ENCODE data around the gene CALU.

The CALU gene

DNA sequence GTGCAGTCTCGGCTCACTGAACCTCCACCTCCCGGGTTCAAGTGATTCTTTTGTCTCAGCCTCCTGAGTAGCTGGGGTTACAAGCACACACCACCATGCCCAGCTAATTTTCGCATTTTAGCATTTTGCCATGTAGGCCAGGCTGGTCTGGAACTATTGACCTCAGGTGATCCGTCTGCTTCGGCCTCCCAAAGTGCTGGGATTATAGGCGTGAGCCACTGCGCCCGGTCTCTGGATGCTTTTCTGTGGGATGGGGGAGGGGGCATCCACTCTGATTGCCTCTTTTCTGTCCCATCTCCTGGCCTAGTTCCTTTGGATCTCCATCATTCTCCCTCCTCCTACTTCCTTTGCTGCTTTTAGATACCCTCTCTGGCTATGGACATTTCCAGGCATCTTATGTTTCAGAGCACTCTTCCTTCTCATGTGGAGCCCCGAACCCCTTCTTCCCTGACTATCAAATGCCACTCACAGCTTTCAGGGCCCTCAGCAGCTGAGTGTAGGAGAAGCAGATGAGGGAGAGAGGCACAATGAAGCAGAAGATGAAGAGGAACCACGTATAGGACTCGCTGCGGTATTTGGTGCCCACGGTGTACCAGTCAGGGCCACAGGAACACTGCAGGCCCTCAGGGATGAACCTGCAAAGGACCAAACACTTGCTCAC is 35.0 kb downstream of the CALU start:
- Histone ChIP-seq H3K27me3 (ENCODE audit: control insufficient read depth, insufficient read depth, low read length) (no peaks in the 10 kb centered on the region), H3K27ac (ENCODE audit: low read depth, low read length) (no peak overlapping the region), H3K9ac (ENCODE audit: low read length) (no peak overlapping the region), H3K9me3 (ENCODE audit: control insufficient read depth, insufficient read depth, low read depth, low read length) (no peaks in the 10 kb centered on the region; the same call in 1 of the 2 replicates), H3K4me3 (ENCODE audit: low read depth, low read length) (no peak overlapping the region), H3K4me1 (ENCODE audit: control insufficient read depth, insufficient read depth, low read length) (no peaks in the 10 kb centered on the region), H3K36me3 (ENCODE audit: control insufficient read depth, insufficient read depth, low read length) (peaks cover 41% of the 10 kb centered on the region)

DNA sequence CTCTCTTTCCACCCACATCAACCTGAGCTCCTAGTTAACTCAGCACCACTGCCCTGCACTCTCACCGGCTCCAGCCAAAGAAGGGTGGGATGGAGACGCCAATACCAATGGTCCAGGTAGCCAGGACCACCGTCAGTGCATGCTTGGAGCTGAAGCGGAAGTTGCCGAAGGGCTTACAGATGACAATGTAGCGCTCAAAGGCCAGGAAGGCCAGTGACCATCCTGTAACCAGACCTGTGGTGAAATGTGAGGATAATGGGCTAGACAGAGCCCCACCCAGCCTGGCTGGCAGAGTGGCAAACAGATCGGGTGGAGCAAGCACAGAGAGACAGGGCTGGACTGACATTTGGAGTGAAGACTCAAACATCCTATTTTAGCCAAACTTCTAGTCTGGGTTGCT is 35.8 kb downstream of the CALU start:
- no peaks in the 10 kb centered on the region for H3K27me3 ChIP-seq (ENCODE audit: control insufficient read depth, insufficient read depth, low read length)
- H3K27ac ChIP-seq (ENCODE audit: low read depth, low read length) = no peak overlapping the region
- H3K36me3 ChIP-seq (ENCODE audit: control insufficient read depth, insufficient read depth, low read length) = peaks cover 34% of the 10 kb centered on the region
- H3K4me3 ChIP-seq (ENCODE audit: low read depth, low read length) = no peak overlapping the region
- no peak overlapping the region for H3K9ac ChIP-seq (ENCODE audit: low read length)
- no peaks in the 10 kb centered on the region for H3K4me1 ChIP-seq (ENCODE audit: control insufficient read depth, insufficient read depth, low read length)
- no peaks in the 10 kb centered on the region; the same call in 1 of the 2 replicates for H3K9me3 ChIP-seq (ENCODE audit: control insufficient read depth, insufficient read depth, low read depth, low read length)

DNA sequence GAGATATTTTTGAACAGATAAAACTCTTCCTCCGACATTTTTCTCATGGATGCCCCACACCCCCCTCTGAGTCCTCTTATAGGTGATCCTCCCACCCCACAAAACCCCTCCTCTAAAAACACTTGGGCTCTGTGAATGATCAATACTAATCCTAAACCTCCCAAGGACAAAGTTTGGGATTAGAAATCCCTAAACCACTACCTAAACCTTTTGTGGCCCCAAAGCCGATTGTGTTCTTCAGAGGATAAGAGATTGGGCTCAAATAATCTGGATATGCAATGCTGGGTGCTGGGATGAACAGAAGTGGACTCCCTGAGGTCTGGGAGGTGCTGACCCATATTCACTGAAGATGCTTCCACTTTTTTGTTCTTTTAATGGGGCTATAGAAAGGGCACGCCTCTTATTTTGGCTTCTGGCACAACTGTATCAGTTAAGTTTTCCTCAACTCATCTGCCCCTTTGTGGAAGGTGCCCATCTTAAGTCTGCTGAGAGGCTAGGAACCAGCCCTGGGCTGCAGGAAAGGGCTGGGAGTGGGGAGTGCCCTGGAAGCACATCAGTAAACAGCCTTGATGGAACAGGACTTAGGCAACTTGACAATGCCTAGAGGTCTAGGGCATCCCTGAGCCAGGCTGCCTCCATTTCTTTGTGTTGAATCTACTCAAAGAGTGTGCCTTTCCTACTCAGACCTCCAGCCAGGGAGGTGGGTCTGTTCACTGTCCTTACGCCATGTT is 36.8 kb downstream of the CALU start, which contains the start of gene OPN1SW:
Gene OPN1SW (minus strand): TSS at position 51 of the 731 bp plus-strand sequence. CDS start 13 bp downstream, at position 38.
- no peaks in the 10 kb centered on the region for H3K27me3 ChIP-seq (ENCODE audit: control insufficient read depth, insufficient read depth, low read length)
- no peaks in the 10 kb centered on the region; the same call in 1 of the 2 replicates for H3K9me3 ChIP-seq (ENCODE audit: control insufficient read depth, insufficient read depth, low read depth, low read length)
- H3K27ac ChIP-seq (ENCODE audit: low read depth, low read length) = no peak within 1 kb of the TSS
- no peaks in the 10 kb centered on the region for H3K4me1 ChIP-seq (ENCODE audit: control insufficient read depth, insufficient read depth, low read length)
- peaks cover 24% of the 10 kb centered on the region for H3K36me3 ChIP-seq (ENCODE audit: control insufficient read depth, insufficient read depth, low read length)
- H3K9ac ChIP-seq (ENCODE audit: low read length) = no peak within 1 kb of the TSS
- no peak within 1 kb of the TSS for H3K4me3 ChIP-seq (ENCODE audit: low read depth, low read length)

DNA sequence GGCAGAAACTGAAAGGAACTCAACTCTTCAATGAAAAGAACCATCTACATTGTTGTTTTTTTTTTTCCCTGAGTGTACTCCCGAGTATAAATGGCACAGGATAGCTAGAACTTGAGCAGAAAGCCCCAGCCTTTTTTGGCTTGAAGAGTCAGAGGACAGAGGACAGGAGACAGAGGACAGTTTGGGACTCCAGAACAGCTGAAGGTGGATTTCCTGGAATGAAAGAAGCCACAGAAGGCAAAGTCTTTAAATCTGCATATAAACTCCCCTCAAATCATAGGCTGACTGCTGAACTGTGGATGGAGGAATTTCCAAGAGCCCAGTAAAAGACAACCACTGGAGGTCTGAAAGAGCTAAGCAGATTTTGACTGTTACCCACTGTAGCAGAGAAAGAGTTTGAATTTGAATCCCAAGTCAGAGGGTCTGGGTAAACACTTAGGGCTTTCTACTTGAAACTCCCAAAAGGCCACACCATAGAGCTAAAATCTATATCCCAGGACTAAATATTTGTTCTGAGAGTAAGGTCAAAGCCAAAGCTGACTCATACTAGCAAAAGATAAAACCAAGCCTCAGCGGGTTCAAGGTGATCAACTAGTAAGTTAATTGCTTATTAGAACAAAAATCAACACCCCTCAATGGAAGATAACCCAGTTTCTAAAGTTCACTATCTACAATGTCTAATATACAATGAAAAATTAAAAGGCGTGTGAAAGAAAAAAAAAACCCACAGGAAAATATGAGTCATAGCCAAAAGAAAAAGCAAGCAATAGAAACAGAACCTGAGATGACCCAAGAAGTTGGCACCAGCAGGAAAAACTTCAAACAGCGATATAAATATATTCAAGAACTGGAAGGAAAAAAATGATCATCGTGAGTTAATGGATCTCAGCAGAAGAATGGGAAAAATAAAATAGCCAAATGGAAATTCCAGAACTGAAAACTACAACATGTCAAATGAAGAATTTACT is 38.3 kb downstream of the CALU start:
- Histone ChIP-seq H3K36me3 (ENCODE audit: control insufficient read depth, insufficient read depth, low read length) (peaks cover 10% of the 10 kb centered on the region), H3K4me3 (ENCODE audit: low read depth, low read length) (no peak overlapping the region), H3K27ac (ENCODE audit: low read depth, low read length) (no peak overlapping the region), H3K27me3 (ENCODE audit: control insufficient read depth, insufficient read depth, low read length) (no peaks in the 10 kb centered on the region), H3K9ac (ENCODE audit: low read length) (no peak overlapping the region), H3K9me3 (ENCODE audit: control insufficient read depth, insufficient read depth, low read depth, low read length) (no peaks in the 10 kb centered on the region; the same call in 1 of the 2 replicates), H3K4me1 (ENCODE audit: control insufficient read depth, insufficient read depth, low read length) (peaks cover 1% of the 10 kb centered on the region; the same call in 1 of the 2 replicates)

DNA sequence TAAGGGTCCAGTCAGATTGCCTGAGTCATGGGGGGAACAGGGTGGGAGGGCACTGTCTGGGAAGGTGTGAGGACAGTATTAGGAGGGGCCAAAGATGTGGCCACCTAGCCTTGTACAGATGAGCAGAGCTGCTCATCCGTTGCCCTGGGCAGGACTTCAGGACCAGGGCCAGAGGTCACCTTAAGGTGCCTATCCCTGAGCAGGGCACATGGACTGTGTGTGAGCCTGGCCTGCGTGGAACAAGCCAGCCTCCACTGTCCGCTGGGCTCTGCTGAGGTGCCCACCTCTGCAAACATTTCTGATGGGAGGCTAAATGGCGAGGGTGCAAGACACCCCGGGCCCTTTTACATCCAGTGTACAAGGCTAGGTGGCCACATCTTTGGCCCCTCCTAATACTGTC is 39.8 kb downstream of the CALU start:
- Histone ChIP-seq H3K9ac (ENCODE audit: low read length) (no peak overlapping the region), H3K4me1 (ENCODE audit: control insufficient read depth, insufficient read depth, low read length) (peaks cover 6% of the 10 kb centered on the region; the same call in 1 of the 2 replicates), H3K27ac (ENCODE audit: low read depth, low read length) (no peak overlapping the region), H3K4me3 (ENCODE audit: low read depth, low read length) (no peak overlapping the region), H3K9me3 (ENCODE audit: control insufficient read depth, insufficient read depth, low read depth, low read length) (no peaks in the 10 kb centered on the region; the same call in 1 of the 2 replicates), H3K27me3 (ENCODE audit: control insufficient read depth, insufficient read depth, low read length) (no peaks in the 10 kb centered on the region), H3K36me3 (ENCODE audit: control insufficient read depth, insufficient read depth, low read length) (no peaks in the 10 kb centered on the region)

DNA sequence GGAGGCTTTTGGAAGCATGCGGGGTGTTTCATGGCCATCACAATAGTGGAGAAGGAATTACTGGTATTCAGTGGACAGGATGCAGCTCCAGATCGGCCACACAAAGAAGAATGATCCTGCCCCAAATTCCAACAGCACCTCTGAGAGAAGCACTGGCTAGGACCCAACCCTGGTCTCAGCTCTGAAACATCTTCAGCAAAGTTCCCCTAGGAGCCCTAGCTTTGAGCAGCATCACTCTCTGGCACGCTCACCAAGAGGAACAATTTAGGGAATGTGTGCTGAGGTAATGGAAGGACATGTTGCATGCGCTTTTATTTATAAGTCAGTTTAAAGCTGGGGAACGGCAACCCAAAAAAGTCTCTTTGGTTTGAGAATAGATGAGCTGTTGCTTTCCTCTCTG is 42.0 kb downstream of the CALU start:
- Histone ChIP-seq H3K9ac (ENCODE audit: low read length) (no peak overlapping the region), H3K27me3 (ENCODE audit: control insufficient read depth, insufficient read depth, low read length) (no peaks in the 10 kb centered on the region), H3K27ac (ENCODE audit: low read depth, low read length) (no peak overlapping the region), H3K4me1 (ENCODE audit: control insufficient read depth, insufficient read depth, low read length) (peaks cover 6% of the 10 kb centered on the region; the same call in 1 of the 2 replicates), H3K36me3 (ENCODE audit: control insufficient read depth, insufficient read depth, low read length) (no peaks in the 10 kb centered on the region), H3K4me3 (ENCODE audit: low read depth, low read length) (no peak overlapping the region), H3K9me3 (ENCODE audit: control insufficient read depth, insufficient read depth, low read depth, low read length) (no peaks in the 10 kb centered on the region; the same call in 1 of the 2 replicates)

DNA sequence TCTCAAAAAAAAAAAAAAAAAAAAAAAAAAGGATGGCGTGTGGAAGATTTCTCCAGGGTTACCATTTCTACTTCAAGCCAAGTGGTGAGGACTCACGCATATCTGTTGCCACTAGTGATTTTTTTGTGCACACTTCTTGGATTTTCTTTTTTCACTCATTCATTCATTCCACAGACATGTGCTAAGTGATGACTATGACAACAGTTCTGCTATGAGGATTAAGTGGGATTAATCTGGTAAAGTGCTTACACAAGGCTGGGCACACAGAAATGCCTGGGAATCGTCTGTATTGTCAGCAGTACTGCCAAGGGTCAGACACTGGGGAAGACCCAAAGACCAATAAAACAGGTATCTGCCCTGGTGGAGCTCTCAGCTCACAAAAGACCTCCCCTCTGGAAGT is 42.7 kb downstream of the CALU start:
- no peak overlapping the region for H3K27ac ChIP-seq (ENCODE audit: low read depth, low read length)
- no peaks in the 10 kb centered on the region; the same call in 1 of the 2 replicates for H3K9me3 ChIP-seq (ENCODE audit: control insufficient read depth, insufficient read depth, low read depth, low read length)
- no peaks in the 10 kb centered on the region for H3K27me3 ChIP-seq (ENCODE audit: control insufficient read depth, insufficient read depth, low read length)
- 0 out of 2 replicates have a peak overlapping the region, but pooled peaks have one; percentile 60 for H3K4me3 ChIP-seq (ENCODE audit: low read depth, low read length)
- peaks cover 6% of the 10 kb centered on the region; the same call in 1 of the 2 replicates for H3K4me1 ChIP-seq (ENCODE audit: control insufficient read depth, insufficient read depth, low read length)
- H3K36me3 ChIP-seq (ENCODE audit: control insufficient read depth, insufficient read depth, low read length) = no peaks in the 10 kb centered on the region
- H3K9ac ChIP-seq (ENCODE audit: low read length) = no peak overlapping the region

DNA sequence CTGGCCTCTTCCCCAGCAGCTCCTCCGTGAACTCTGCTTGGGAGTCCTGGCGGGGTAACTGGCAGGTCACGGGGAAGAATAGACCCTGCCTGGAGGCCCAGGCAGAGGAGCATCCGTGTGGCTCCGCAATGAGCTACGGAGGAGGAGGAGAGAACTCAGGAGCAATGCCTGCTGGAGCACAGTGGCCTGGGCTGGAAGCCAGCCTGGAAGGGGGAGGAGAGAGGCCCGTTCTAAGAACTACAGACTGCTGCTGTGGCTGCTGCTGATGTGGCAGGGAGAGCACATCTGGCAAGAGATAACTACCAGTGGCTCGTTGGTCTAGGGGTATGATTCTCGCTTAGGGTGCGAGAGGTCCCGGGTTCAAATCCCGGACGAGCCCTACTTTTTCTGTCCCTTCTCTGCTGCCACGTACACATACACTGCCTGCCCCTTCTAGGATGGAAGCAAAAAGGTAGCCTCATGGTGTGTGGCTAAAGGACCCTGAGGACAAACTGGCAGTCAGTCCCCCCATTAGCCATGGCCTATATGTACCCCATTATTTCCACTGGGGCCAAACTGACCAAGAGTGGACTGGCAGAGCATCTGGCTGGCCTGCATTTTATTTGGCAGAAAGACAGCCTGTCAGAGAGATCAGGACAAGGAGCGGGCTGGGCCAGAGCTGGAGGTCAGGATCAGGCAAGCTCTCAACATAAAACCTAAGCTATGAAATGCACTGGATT is 44.1 kb downstream of the CALU start:
- Histone ChIP-seq H3K27ac (ENCODE audit: low read depth, low read length) (no peak overlapping the region), H3K27me3 (ENCODE audit: control insufficient read depth, insufficient read depth, low read length) (0 out of 2 replicates have a peak, but pooled peaks cover 2% of the 10 kb centered on the region), H3K36me3 (ENCODE audit: control insufficient read depth, insufficient read depth, low read length) (no peaks in the 10 kb centered on the region), H3K9me3 (ENCODE audit: control insufficient read depth, insufficient read depth, low read depth, low read length) (no peaks in the 10 kb centered on the region), H3K9ac (ENCODE audit: low read length) (no peak overlapping the region), H3K4me3 (ENCODE audit: low read depth, low read length) (peak overlapping the region; percentile 60), H3K4me1 (ENCODE audit: control insufficient read depth, insufficient read depth, low read length) (peaks cover 6% of the 10 kb centered on the region; the same call in 1 of the 2 replicates)

DNA sequence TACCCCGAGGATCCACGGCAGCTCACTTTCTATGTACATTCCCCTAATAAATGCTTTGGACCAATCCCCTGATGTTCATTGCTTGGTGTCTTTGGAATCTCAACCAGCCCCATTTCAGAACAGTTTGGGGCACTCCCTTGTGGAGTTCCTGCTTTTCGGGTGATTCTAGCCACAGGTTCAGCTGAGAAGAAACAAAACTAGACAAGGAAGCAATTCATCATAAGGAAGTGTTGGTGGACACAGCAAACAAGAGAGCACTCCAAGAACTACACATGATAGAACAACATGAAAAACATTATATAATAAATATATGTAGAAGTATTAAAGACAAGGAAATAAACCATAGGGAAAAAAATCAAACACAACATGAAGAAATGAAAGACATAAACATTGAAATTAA is 46.6 kb downstream of the CALU start:
- H3K4me3 ChIP-seq (ENCODE audit: low read depth, low read length) = no peak overlapping the region

More for the DNA sequence above, 46.6 kb downstream of the CALU start:
- Histone ChIP-seq H3K36me3 (ENCODE audit: control insufficient read depth, insufficient read depth, low read length) (no peaks in the 10 kb centered on the region), H3K27me3 (ENCODE audit: control insufficient read depth, insufficient read depth, low read length) (0 out of 2 replicates have a peak, but pooled peaks cover 10% of the 10 kb centered on the region), H3K4me1 (ENCODE audit: control insufficient read depth, insufficient read depth, low read length) (peaks cover 10% of the 10 kb centered on the region; the same call in 1 of the 2 replicates), H3K9ac (ENCODE audit: low read length) (no peak overlapping the region), H3K9me3 (ENCODE audit: control insufficient read depth, insufficient read depth, low read depth, low read length) (no peaks in the 10 kb centered on the region), H3K27ac (ENCODE audit: low read depth, low read length) (no peak overlapping the region)

Data from HUES6 (cell line).